NK-92 (cell line): Measurements from ENCODE around the gene YLPM1.

Source experiments
- DNase-seq: peaks from one replicate; lab custom pipeline; 2025; ENCODE audit not compliant: unreplicated experiment; lab: John Stamatoyannopoulos, UW

Gene YLPM1

GRCh38 chr14:74841230-74842207, 78.4 kb downstream of the YLPM1 start:
- no peak for DNase-seq

DNA sequence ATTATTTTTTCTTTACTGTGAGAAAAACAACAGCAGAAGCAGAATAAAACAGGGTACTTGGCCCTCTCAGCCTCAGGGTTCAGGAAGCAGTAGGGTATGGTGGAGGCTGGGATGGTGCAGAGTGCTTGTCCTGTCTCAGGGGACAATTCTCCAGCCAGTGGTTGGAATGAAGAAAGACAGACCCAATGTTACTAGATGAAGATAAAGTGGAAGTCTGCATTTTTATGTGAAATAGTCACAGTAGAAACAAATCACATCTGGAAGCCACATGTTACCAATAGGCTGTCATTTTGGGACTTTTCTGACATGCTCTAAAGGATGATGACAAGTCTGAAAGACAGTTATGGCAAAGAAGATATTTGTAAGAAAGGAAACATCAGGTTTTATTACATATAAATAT, 80.5 kb downstream of the YLPM1 start:
- DNase-seq: no peak

- no peak for DNase-seq
Measured at GRCh38 chr14:74846168-74846567, 83.1 kb downstream of the YLPM1 start.

DNA sequence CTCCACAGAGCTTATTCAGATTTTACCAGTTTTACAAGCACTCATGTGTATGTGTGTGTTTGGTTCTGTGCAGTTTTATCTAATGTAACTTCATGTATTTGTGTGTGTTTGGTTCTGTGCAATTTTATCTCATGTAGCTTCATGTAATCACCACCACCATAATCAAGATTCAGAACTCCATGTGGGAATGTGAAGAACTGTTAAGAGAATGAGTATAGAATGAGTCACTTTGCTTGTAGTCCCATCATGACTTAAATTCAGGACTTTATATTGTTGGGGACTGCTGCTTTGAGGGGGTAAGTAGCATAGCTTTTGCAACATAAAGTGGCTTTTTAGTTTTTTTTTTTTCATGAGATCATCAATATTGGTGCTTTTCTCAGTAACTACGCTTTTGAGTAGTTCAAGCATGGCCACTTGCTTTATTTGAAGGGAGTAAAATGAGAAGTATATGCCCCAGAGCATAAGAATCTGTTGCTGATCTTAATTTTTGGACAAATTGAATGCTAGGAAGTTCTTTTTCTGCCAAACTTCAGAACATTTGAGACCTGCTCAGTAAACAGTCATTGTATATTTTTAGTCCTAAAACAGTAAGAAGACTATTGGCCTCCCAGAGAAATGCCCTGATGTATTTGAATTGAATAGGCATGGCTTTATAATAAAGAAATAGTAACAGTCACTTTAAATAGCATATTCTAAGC, 84.0 kb downstream of the YLPM1 start:
- DNase-seq: no peak

DNA sequence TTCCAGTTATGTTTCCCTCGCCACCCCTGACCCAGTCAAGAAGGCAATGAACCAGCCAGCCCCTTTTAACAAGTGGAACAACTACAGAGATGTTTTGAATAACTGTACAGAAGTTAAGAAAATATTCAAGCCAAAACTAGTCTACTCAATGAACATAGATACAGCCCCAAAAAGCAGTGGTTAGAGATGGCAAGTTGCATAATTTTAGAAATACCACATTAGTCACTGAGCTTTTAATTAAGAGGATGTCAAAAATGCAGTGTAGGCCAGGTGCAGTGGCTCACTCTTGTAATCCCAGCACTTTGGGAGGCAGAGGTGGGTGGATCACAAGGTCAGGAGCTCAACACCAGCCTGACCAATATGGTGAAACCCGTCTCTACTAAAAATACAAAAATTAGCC, 85.7 kb downstream of the YLPM1 start:
- DNase-seq: no peak

GRCh38 chr14:74852922-74853530, 89.9 kb downstream of the YLPM1 start:
- DNase-seq: no peak

DNA sequence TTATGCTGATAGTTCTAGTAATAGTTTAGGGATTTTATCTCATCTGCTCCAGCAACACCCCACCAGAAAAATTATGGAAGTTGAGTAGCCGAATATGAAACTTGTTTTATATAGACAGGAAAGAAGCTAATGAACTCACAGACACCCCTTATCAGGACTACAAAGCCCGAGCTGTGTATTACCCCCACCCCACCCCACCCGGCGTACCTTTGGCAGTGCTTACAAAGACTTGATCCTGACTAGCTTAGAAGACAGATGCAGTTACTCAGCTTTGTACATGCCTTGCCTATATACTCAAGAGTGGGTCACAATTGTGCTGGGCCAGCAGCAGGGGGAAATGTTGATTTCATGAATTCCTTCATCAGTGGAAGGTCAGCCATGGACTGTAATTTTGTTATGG, 90.5 kb downstream of the YLPM1 start:
- no peak for DNase-seq

DNA sequence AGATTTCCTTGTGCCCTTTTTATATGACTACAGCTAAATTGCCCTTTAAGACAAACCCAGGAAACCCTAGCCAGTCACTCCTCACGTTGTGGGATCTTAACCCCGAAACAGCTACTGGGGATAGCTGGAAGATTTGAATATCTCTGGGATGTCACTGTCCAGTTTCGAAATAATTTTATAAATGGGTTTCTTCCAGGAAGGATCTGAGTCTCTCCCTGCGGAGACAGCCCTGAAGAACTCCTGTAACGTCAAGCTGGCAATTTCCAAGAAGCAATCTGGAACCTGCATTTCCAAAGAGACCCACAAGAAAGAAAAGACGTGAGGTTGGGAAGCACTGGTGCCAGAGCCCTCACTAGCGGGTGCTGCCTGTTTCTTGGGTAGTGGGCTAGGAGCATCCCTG, 91.9 kb downstream of the YLPM1 start:
- no peak for DNase-seq

GRCh38 chr14:74855945-74856344, 92.8 kb downstream of the YLPM1 start:
- no peak for DNase-seq

DNA sequence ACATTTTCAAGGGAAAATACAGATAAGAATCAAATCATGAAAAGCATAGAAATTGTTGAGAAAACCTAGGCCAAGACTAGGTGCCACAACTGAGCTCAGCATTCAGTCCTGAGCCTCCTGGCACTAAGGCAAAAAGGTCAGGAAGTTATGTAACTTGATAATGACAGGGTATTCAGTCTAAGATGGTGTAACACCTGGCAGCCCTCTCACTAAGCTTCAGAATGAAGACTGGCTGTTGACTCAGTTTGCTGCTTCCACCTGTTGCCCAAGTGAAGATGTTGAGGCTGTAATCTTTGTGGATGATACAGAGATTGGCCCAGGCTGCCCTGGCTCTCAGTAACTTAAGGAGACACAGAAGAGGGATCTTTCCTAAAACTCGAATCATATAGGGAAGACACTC, 93.2 kb downstream of the YLPM1 start:
- no peak for DNase-seq

GRCh38 chr14:74858022-74858421, 94.9 kb downstream of the YLPM1 start:
- DNase-seq: no peak

GRCh38 chr14:74859757-74860552, 96.8 kb downstream of the YLPM1 start:
- no peak for DNase-seq

- peak; percentile 48 for DNase-seq
Measured at GRCh38 chr14:74860899-74861733, 98.0 kb downstream of the YLPM1 start.

GRCh38 chr14:74861734-74862090, 98.6 kb downstream of the YLPM1 start:
- DNase-seq: no peak

GRCh38 chr14:74863274-74863673, 100.2 kb downstream of the YLPM1 start:
- DNase-seq: no peak

DNA sequence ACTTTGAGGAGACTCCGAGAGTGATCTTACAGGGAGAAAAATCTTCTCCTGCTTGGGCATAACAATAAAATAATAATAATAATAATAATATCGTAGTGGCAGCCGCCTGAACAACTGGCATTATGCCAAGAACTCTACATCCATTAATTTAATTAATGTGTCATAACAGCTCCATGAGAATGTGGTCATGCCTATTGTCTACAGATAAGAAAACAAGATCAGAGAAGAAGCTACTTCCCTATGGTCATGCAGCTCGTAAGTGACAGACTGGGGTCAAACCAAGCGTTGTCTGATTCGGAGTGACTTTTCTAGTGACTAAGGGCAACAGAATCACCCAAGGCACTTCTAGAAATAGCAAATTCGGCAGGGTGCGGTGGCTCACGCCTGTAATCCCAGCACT, 101.1 kb downstream of the YLPM1 start:
- DNase-seq: no peak

- no peak for DNase-seq
Measured at GRCh38 chr14:74865156-74865555, 102.0 kb downstream of the YLPM1 start.

- no peak for DNase-seq
Measured at GRCh38 chr14:74866708-74867389, 103.7 kb downstream of the YLPM1 start.

DNA sequence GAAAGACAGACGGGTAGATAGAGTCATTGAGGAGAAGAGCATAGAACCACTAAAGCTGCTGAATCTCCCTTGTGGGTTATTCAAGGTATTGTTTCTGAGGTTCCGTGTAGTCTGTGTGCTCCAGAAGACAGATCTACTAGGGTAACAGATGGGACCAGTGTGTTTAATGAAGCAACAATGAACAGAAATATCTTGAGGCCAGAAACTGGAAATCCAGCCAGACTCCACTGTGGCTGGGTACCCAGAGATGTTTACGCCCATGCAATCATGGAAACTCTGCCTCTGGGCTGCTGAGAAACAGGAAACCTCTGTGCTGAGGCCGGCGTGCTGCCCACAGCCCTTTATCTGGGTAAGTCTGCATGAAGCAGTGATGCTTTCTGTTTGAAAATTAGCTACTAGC, 104.6 kb downstream of the YLPM1 start:
- DNase-seq: no peak

GRCh38 chr14:74868739-74869138, 105.6 kb downstream of the YLPM1 start:
- no peak for DNase-seq
